Measurements from ENCODE around the gene RAP1GAP2. TPM values are rescaled to one million over a fixed set of nuclear protein-coding genes. Genes with fewer than 3 reads are reported as not detected.

The RAP1GAP2 gene
- total RNA-seq, 4 donors from 2014 or later = 1.5 to 23.1 (median 6.7) TPM

DNA sequence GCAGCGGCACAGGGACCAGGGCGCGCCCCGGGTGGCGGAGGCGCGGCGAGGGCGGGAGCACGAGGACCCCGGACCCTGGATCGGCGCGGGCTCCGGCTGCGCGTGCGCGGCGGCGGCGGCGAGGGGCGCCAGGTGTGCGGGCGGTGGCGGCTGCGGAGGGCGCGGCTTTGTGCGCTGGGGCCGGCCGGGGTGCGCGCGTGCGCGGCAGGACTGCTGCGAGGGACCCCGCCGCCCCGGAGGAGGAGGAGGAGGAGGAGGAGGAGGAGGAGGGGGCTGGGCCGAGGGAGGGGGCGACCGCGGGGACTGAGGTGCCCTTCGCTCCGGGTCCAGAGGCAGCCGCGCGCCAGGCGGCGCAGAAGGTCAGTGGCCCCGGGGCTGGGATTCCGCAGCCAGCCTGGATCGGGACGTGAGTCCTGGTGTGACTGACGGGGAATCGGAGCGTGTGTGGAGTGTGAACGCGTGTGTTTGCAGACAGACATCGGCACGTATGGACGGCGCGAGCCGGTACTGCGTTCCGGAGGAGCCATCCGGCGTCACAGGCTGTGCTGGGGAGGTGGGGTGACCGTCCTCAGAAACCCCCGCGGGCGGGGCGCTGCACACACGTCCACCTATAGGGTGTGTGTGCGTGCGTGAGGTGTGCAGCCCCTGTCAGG, 19.5 kb upstream of the RAP1GAP2 start:
- no peaks in the 10 kb centered on the region for H3K9me3 ChIP-seq
- no peak for TF ChIP-seq POLR2A (IDR thresholded peaks at IDR 0.05)
- TF ChIP-seq, protein P1, sequence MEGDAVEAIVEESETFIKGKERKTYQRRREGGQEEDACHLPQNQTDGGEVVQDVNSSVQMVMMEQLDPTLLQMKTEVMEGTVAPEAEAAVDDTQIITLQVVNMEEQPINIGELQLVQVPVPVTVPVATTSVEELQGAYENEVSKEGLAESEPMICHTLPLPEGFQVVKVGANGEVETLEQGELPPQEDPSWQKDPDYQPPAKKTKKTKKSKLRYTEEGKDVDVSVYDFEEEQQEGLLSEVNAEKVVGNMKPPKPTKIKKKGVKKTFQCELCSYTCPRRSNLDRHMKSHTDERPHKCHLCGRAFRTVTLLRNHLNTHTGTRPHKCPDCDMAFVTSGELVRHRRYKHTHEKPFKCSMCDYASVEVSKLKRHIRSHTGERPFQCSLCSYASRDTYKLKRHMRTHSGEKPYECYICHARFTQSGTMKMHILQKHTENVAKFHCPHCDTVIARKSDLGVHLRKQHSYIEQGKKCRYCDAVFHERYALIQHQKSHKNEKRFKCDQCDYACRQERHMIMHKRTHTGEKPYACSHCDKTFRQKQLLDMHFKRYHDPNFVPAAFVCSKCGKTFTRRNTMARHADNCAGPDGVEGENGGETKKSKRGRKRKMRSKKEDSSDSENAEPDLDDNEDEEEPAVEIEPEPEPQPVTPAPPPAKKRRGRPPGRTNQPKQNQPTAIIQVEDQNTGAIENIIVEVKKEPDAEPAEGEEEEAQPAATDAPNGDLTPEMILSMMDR (IDR thresholded peaks at IDR 0.05) = no peak
- H3K27me3 ChIP-seq = peaks cover 0 to 7% of the 10 kb centered on the region in 2 donors
- intact Hi-C loops (cut with DNase I; ENCODE audit: low total_unique reads) = no loop called here
- no peak for DNase-seq
- H3K36me3 ChIP-seq = no peaks in the 10 kb centered on the region
- H3K4me1 ChIP-seq = peaks cover 0 to 4% of the 10 kb centered on the region in 2 donors
- H3K27ac ChIP-seq = no peak overlapping the region
- no peak overlapping the region for H3K4me3 ChIP-seq

DNA sequence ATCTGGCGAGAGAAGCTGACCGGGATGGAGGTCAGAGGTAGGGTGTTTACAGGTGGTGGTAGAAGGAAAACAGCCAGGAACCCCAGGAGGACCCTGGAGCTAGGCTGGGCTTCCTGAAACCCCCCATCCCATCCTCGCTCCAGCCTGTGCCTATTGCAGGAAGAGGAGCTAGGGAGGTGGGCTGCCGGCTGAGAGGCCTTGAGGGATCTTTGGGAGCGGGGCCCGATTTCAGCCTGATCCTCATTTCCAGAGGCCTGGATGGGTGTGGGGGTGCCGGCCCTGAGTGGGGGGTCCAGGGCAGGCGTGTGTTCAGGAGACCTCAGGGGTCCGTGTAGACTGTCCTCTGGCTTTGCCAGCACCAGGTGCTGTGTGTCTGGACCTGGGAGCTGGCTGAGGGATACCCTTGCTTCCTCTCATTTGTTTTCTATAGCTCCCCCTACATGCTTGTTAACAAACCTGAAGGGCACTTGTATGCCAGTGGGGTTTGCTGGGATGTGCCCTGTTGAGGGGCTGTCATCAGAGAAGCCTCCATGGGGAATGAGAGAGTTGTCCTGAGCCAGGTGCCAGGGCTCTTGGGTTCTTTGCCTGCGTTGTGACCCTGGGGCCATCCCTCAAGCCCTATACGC, 18.9 kb upstream of the RAP1GAP2 start:
- H3K9me3 ChIP-seq = no peaks in the 10 kb centered on the region
- H3K27ac ChIP-seq = no peak overlapping the region
- no peaks in the 10 kb centered on the region for H3K36me3 ChIP-seq
- no peak overlapping the region for H3K4me3 ChIP-seq
- H3K27me3 ChIP-seq = peaks cover 0 to 7% of the 10 kb centered on the region in 2 donors
- intact Hi-C loops (cut with DNase I; ENCODE audit: low total_unique reads) = no loop called here
- TF ChIP-seq, protein P1 (IDR thresholded peaks at IDR 0.05) = no peak
- no peak for TF ChIP-seq POLR2A (IDR thresholded peaks at IDR 0.05)
- H3K4me1 ChIP-seq = peaks cover 0 to 4% of the 10 kb centered on the region in 2 donors
- no peak for DNase-seq

DNA sequence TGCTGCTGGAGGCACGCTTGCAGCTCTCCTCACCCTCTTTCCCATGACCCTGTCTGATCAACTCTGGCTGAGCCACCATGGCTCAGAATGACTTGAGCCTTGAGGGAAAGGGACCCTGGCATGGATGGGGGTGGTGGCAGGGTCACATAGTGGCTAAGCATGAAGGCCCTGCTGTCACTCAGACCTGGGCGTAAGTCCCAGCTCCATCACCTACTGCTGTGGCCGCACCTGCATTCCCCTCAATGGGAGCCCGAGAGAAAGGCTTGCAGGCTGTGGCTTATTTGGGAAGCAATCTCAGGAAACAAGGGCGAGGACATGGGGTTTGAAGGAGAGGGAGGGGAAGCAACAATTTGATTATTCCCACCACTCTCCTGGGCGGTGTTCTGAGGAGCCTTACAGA, 17.7 kb upstream of the RAP1GAP2 start:
- Histone ChIP-seq H3K27ac (no peak overlapping the region), H3K4me3 (no peak overlapping the region), H3K27me3 (peaks cover 0 to 7% of the 10 kb centered on the region in 2 donors), H3K9me3 (no peaks in the 10 kb centered on the region), H3K36me3 (no peaks in the 10 kb centered on the region), H3K4me1 (peaks cover 0 to 4% of the 10 kb centered on the region in 2 donors)
- intact Hi-C loops (cut with DNase I; ENCODE audit: low total_unique reads) = no loop called here
- no peak for DNase-seq
- TF ChIP-seq, protein P1 (IDR thresholded peaks at IDR 0.05) = no peak
- no peak for TF ChIP-seq POLR2A (IDR thresholded peaks at IDR 0.05)

DNA sequence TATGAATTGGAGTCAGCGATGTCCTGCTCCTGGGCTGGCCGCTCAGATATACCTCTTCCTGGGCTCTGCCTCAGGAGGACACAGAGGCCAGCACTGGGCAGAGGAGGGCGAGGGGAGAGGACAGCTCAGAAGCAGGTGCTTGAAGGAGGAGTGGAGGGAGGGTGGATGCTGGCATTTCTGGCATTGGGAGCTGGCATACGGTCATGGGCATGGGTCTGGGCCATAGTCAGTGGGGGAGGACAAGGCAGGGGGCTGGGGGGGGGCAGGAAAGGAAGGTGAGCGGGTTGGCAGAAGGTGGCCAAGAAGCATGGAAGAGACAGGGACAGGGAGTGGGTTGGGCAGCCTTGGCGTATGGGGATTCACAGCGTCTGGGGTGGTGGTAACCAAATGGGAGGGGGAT, 16.7 kb upstream of the RAP1GAP2 start:
- Histone ChIP-seq H3K36me3 (no peaks in the 10 kb centered on the region), H3K4me1 (peaks cover 0 to 4% of the 10 kb centered on the region in 2 donors), H3K9me3 (no peaks in the 10 kb centered on the region), H3K4me3 (no peak overlapping the region), H3K27ac (no peak overlapping the region), H3K27me3 (peaks cover 0 to 7% of the 10 kb centered on the region in 2 donors)
- no peak for TF ChIP-seq POLR2A (IDR thresholded peaks at IDR 0.05)
- TF ChIP-seq, protein P1 (IDR thresholded peaks at IDR 0.05) = no peak
- intact Hi-C loops (cut with DNase I; ENCODE audit: low total_unique reads) = no loop called here
- no peak for DNase-seq

DNA sequence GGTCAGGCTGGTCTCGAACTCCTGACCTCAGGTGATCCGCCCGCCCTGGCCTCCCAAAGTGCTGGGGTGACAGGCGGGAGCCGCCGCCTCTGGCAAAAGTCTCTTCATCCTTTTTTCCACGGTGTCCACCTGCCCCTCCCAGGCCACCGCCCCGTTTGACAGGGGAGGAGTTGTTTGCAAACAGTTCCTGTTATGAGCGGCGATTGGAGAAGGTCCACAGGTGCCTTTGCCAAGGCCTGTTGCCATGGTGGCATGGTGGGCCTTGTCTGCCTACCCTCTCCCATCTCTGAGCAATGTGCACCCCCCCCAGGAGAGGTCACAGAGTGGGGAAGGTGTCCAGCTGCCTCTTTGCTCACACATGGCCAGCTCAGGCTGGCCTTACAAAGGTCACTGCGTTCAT, 16.0 kb upstream of the RAP1GAP2 start:
- Histone ChIP-seq H3K4me3 (no peak overlapping the region), H3K9me3 (no peaks in the 10 kb centered on the region), H3K4me1 (peaks cover 0 to 4% of the 10 kb centered on the region in 2 donors), H3K36me3 (no peaks in the 10 kb centered on the region), H3K27ac (no peak overlapping the region), H3K27me3 (peaks cover 0 to 7% of the 10 kb centered on the region in 2 donors)
- DNase-seq = no peak
- intact Hi-C loops (cut with DNase I; ENCODE audit: low total_unique reads) = no loop called here
- TF ChIP-seq POLR2A (IDR thresholded peaks at IDR 0.05) = no peak
- TF ChIP-seq, protein P1 (IDR thresholded peaks at IDR 0.05) = no peak

Data from uterus (tissue), 4 donors.